HepG2 (cell line): ENCODE results near the gene CIB1. TPM values are rescaled to one million over a fixed set of nuclear protein-coding genes. Genes with fewer than 3 reads are reported as not detected.
A peak's percentile ranks its signal among the peaks of the same experiment; 100 is the strongest.

Experiments used
- ATAC-seq: fragments of 200-7000 bp; cut with Tn5 transposase; 3 replicates; pipeline ENCODE4 v1.9.1; 2020; ENCODE audit warnings: mild to moderate bottlenecking, moderate library complexity
- BruUV-seq: library from RNA; stranded (reverse); fragments of 400-500 nt; replicated peaks from 2 replicates; lab custom pipeline; 2021; lab: Mats Ljungman, UMichigan
- CTCF ChIA-PET: fragments of 300-600 bp; formaldehyde crosslinking; extraction: SDS; loops from one replicate; lab custom pipeline; 2021; ENCODE audit warnings: low total read pairs, inconsistent platforms, low intra/inter-chr PET ratio; lab: Yijun Ruan, JAX
- POLR2A ChIA-PET: fragments of 350-600 bp; sonication (Branson Sonifier 250); formaldehyde crosslinking; loops from one replicate; lab custom pipeline; 2020; ENCODE audit warnings: antibody characterized with exemption, inconsistent platforms; lab: Yijun Ruan, JAX
- DNase-seq: peaks from one replicate; pipeline ENCODE4 v3.0.0-alpha.2; 2015; ENCODE audit warnings: low spot score
- FAIRE-seq: peaks from 3 replicates; lab custom pipeline; 2011; peaks lifted over from hg19 to GRCh38; lab: Jason Lieb, UNC
- H2AFZ ChIP-seq: one replicate; pipeline ENCODE4 v1.6.1; 2011; ENCODE audit warnings: low read length, inconsistent platforms
- H3K27ac ChIP-seq: fragments of 300-600 bp; 3 replicates; pipeline ENCODE4 v1.8.0; 2011; ENCODE audit warnings: mixed run types, mild to moderate bottlenecking, mixed read lengths, low read length, inconsistent platforms; ENCODE audit not compliant: insufficient read depth; ENCODE audit errors: extremely low read length
- H3K27me3 ChIP-seq, 2 experiments: fragments of 200-600 bp in 1 of 2; 2 replicates in 1 of 2; 3 replicates in 1 of 2; pipeline versions ENCODE4 v1.6.0 to v1.8.0; 2011; ENCODE audit warnings: low read length in 2 of 2, mild to moderate bottlenecking in 2 of 2, moderate library complexity in 2 of 2, inconsistent platforms in 1 of 2; ENCODE audit not compliant: insufficient read depth in 2 of 2, control insufficient read depth in 1 of 2
- H3K36me3 ChIP-seq, 2 experiments: fragments of 200-600 bp in 1 of 2; replicated peaks in 1 of 2; 2 replicates in 1 of 2; 3 replicates in 1 of 2; pipeline versions ENCODE4 v1.5.1 to v1.8.0; 2011; ENCODE audit warnings: low read length in 2 of 2, inconsistent platforms in 1 of 2; ENCODE audit not compliant: insufficient read depth in 2 of 2, control insufficient read depth in 1 of 2
- H3K4me1 ChIP-seq: 2 replicates; pipeline ENCODE4 v1.5.1; 2012; ENCODE audit warnings: low read length, inconsistent platforms; ENCODE audit not compliant: insufficient read depth
- H3K4me2 ChIP-seq: 2 replicates; pipeline ENCODE4 v1.6.0; 2011; ENCODE audit warnings: low read depth, low read length, inconsistent platforms
- H3K4me3 ChIP-seq, 3 experiments: fragments of 200-600 bp in 1 of 3; sonication (generic), shearing (Covaris generic) in 1 of 3; replicated peaks in 1 of 3; 2 replicates each; pipeline ENCODE4 v1.5.1; 2011 to 2016; ENCODE audit warnings: low read length in 3 of 3, inconsistent platforms in 2 of 3, low read depth in 2 of 3, mild to moderate bottlenecking in 2 of 3, control low read depth in 1 of 3, mixed read lengths in 1 of 3; ENCODE audit not compliant: insufficient read depth in 1 of 3
- H3K79me2 ChIP-seq: one replicate; pipeline ENCODE4 v1.6.1; 2011; ENCODE audit warnings: low read length, inconsistent platforms; ENCODE audit not compliant: insufficient read depth
- H3K9ac ChIP-seq: 2 replicates; pipeline ENCODE4 v1.6.0; 2011; ENCODE audit warnings: mild to moderate bottlenecking, low read depth, low read length, inconsistent platforms; ENCODE audit not compliant: insufficient read depth
- H3K9me3 ChIP-seq: 2 replicates; pipeline ENCODE4 v1.5.1; 2012; ENCODE audit warnings: mild to moderate bottlenecking, low read length
- H4K20me1 ChIP-seq: 2 replicates; pipeline ENCODE4 v1.6.0; 2011; ENCODE audit warnings: inconsistent platforms, mild to moderate bottlenecking, low read length, moderate library complexity; ENCODE audit not compliant: insufficient read depth
- NCOA1 ChIP-seq: sonication (generic); formaldehyde crosslinking; IDR thresholded peaks from 2 replicates; pipeline ENCODE4 v1.9.0; 2021; ENCODE audit warnings: missing genetic modification reagents
- POGK ChIP-seq: sonication (generic); formaldehyde crosslinking; conservative IDR thresholded peaks from 2 replicates; pipeline ENCODE4 v1.8.0; 2022; ENCODE audit warnings: mild to moderate bottlenecking, moderate library complexity, missing genetic modification reagents
- SOX13 ChIP-seq, 3 experiments: fragments of 450-650 bp in 1 of 3; sonication (generic) in 1 of 3; formaldehyde crosslinking in 1 of 3; IDR thresholded peaks in 2 of 3; conservative IDR thresholded peaks in 1 of 3; 2 replicates each; pipeline versions ENCODE4 v1.5.0 to v1.6.1; 2016 to 2020; ENCODE audit warnings: antibody characterized with exemption in 1 of 3, mild to moderate bottlenecking in 1 of 3, missing compliant biosample characterization in 1 of 3, missing genetic modification reagents in 1 of 3, moderate library complexity in 1 of 3
- TAF1 ChIP-seq: sonication (generic); formaldehyde crosslinking; IDR thresholded peaks from 2 replicates; pipeline ENCODE4 v1.4.0; 2020; ENCODE audit warnings: missing genetic modification reagents
- TBX3 ChIP-seq: fragments of 450-650 bp; IDR thresholded peaks from 2 replicates; pipeline ENCODE4 v1.6.1; 2017; ENCODE audit warnings: antibody characterized with exemption, mild to moderate bottlenecking, inconsistent platforms, borderline replicate concordance
- ZNF629 ChIP-seq: sonication (generic); formaldehyde crosslinking; conservative IDR thresholded peaks from 2 replicates; pipeline ENCODE4 v1.5.0; 2020; ENCODE audit warnings: missing genetic modification reagents
- ZSCAN21 ChIP-seq: sonication (generic); formaldehyde crosslinking; IDR thresholded peaks from 2 replicates; pipeline ENCODE4 v1.8.0; 2022; ENCODE audit warnings: mild to moderate bottlenecking, missing genetic modification reagents, moderate library complexity, borderline replicate concordance
- WGBS: methylation state at CpG from one replicate; pipeline ENCODE4 v1.1.6; 2017; ENCODE audit warnings: low lambda C conversion rate; 5-methylcytosine and 5-hydroxymethylcytosine counted together
- in situ Hi-C: cut with HindIII; loops from 2 replicates; pipeline ENCODE4 v1.10.0; 2017; ENCODE audit warnings: low pct_unique_long_range_greater_than_20kb; ENCODE audit not compliant: extremely low pct_ligation_motif_present
- intact Hi-C: fragments of 100-400 bp; cut with micrococcal nuclease; formaldehyde crosslinking; loops from one replicate; pipeline ENCODE4 v1.10.0; 2022; ENCODE audit not compliant: unreplicated experiment
- polyA plus RNA-seq, 8 experiments: library from polyadenylated mRNA; depleted of rRNA in 3 of 8; stranded (reverse) in 7 of 8; unstranded in 1 of 8; fragments of >200 nt; fragmentation: Illumina TruSeq in 4 of 8; extraction: Trizol in 4 of 8; gene quantifications; 2 replicates each; pipeline versions ENCODE4 v1.2.1 to v1.2.3, GENCODE V29; 2011 to 2016; ENCODE audit warnings: low read depth in 4 of 8, missing spikeins in 1 of 8, mixed read lengths in 1 of 8; ENCODE audit not compliant: insufficient read depth in 1 of 8
- total RNA-seq, 5 experiments: library from RNA; depleted of rRNA; stranded (reverse); fragments of >200 nt; fragmentation: Illumina TruSeq; extraction: Trizol; gene quantifications; 2 replicates each; pipeline ENCODE4 v1.2.3, GENCODE V29; 2016; ENCODE audit warnings: low read depth in 1 of 5

CIB1 gene
- total and polyA plus RNA-seq, 2 of the 13 experiments (the other 11 are each of a cell fraction or from before 2014, with no cell fraction given) = 38.7 to 72.7 TPM

GRCh38 chr15:90209591-90209990, 24.1 kb downstream of the CIB1 start:
- Histone ChIP-seq H3K36me3 (peaks cover 2 to 7% of the 10 kb centered on the region in 2 experiments; a peak in 2 of 5 replicates), H3K27me3 (no peaks in the 10 kb centered on the region), H4K20me1 (peaks cover 6% of the 10 kb centered on the region; the same call in 1 of the 2 replicates), H3K27ac (no peak overlapping the region), H3K4me1 (peaks cover 31% of the 10 kb centered on the region), H3K4me3 (no peak overlapping the region), H3K79me2 (no peaks in the 10 kb centered on the region), H3K4me2 (no peak overlapping the region), H3K9me3 (no peaks in the 10 kb centered on the region), H2AFZ (no peak overlapping the region), H3K9ac (no peak overlapping the region)
- intact Hi-C loops (no loop called here), in situ Hi-C loops (no loop called here)
- BruUV-seq = no TSS peak
- ATAC-seq (no peak), DNase-seq (no peak), FAIRE-seq (no peak)
- TF ChIP-seq TBX3 (no peak), ZSCAN21 (CRISPR knock-in tag) (no peak), POGK (no peak), TAF1 (no peak)
- 91% methylated on average over 9 of the region's 9 CpGs for WGBS
- ChIA-PET CTCF (no interaction called here), POLR2A (no interaction called here)

- ATAC-seq = no peak
- ChIA-PET POLR2A (no interaction called here), CTCF (no interaction called here)
- no peak for DNase-seq
- intact Hi-C loops (no loop called here), in situ Hi-C loops (no loop called here)
- no peak for FAIRE-seq
- H2AFZ ChIP-seq = no peak overlapping the region
- no peak overlapping the region for H3K4me3 ChIP-seq
- no peak overlapping the region for H3K9ac ChIP-seq
- no peaks in the 10 kb centered on the region for H3K9me3 ChIP-seq
- peaks cover 33% of the 10 kb centered on the region for H3K4me1 ChIP-seq
- no peak overlapping the region for H3K27ac ChIP-seq
- TF ChIP-seq NCOA1 (CRISPR knock-in tag) (no peak), ZNF629 (no peak), SOX13 (IDR thresholded peaks at IDR 0.05) (0 out of 2 replicates have a peak, but pooled peaks have one; percentile 20), SOX13 (CRISPR knock-in tag; conservative IDR thresholded peaks at IDR 0.05 in 1 of 2, IDR thresholded peaks at IDR 0.05 in 1 of 2) (no peak)
- H3K4me2 ChIP-seq = no peak overlapping the region
- no peaks in the 10 kb centered on the region for H3K79me2 ChIP-seq
- H3K36me3 ChIP-seq = peaks cover 2 to 7% of the 10 kb centered on the region in 2 experiments; a peak in 2 of 5 replicates
- WGBS = 75% methylated on average over 6 of the region's 6 CpGs
- no TSS peak for BruUV-seq
- no peaks in the 10 kb centered on the region for H3K27me3 ChIP-seq
- peaks cover 6% of the 10 kb centered on the region; the same call in 1 of the 2 replicates for H4K20me1 ChIP-seq
These were observed 25.4 kb downstream of the CIB1 start for GRCh38 chr15:90208356-90208755.
